HG03280 (cell line): ENCODE data around the gene EED.
"Not testable (repeated sequence)": the region's sequence is repeated elsewhere in the genome, so short reads cannot be mapped to it uniquely, and the experiment has no call there.

Experiments
- ATAC-seq: cut with Tn5 transposase; IDR thresholded peaks from one replicate; pipeline ENCODE4 v1.9.1; 2021; ENCODE audit warnings: mild to moderate bottlenecking, moderate library complexity; ENCODE audit not compliant: unreplicated experiment

The EED gene

GRCh38 chr11:86289508-86290280 lies 45.1 kb downstream of the EED start:
- ATAC-seq, result not testable (repeated sequence)

DNA sequence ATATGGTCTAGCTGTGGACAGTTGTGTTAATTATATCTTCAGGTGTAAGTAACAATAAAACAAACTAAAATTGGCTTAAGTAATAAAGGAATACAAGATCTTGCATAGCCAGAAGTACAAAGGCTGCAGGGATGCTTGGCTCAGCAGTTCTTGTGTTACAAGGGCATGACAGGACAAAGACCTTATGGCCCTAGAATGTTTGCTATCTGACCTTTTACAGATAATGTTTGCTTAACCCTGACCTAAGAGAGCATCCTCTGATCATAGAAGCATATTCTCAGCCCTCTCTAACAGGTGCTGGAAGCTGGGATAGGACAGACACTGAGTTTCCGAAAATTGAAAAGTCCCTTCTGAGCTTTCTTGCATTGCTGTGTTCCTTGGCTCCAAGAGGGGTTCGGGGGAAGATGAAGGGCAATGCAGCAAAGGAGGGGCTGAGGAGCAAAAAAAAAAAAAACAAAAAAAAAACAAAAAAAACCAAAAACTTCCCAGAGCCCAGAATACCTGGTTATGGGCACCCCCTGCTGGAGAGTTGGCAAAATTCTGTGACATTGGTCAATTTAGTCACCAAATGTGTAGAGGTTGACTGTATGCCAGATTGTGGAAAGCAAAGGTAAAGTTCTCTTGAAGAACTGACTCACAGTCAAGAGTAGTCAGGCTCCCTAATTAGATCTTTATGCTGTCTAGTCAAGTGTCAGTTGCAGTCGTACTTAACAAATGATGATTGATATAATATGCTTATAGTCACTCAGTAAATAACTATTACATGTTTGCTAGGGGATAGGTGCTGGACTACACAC lies 47.1 kb downstream of the EED start:
- ATAC-seq, result peak; percentile 25

GRCh38 chr11:86292912-86293616 lies 48.5 kb downstream of the EED start:
- peak; percentile 80 for ATAC-seq

DNA sequence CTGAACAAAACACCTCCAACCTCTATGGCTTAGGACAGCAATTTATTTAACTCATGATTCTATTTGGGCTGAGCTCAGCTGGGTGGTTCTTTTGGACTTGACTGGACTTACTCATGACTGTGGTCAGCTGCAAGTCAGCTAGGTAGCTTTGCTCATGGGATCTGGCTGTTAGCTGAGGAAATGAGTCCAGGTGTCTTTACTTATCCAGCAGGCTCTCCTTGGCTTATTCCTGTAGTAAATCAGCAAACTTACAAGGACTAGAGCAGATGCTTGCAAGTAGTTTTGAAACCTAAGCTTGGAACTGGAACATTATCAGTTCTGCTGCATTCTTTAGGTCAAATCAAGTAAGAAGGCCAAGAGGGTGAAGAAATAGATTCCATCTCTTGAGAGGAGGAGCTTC lies 49.5 kb downstream of the EED start:
- no peak for ATAC-seq

- no peak for ATAC-seq
Observed at GRCh38 chr11:86301742-86302091, 57.2 kb downstream of the EED start.

DNA sequence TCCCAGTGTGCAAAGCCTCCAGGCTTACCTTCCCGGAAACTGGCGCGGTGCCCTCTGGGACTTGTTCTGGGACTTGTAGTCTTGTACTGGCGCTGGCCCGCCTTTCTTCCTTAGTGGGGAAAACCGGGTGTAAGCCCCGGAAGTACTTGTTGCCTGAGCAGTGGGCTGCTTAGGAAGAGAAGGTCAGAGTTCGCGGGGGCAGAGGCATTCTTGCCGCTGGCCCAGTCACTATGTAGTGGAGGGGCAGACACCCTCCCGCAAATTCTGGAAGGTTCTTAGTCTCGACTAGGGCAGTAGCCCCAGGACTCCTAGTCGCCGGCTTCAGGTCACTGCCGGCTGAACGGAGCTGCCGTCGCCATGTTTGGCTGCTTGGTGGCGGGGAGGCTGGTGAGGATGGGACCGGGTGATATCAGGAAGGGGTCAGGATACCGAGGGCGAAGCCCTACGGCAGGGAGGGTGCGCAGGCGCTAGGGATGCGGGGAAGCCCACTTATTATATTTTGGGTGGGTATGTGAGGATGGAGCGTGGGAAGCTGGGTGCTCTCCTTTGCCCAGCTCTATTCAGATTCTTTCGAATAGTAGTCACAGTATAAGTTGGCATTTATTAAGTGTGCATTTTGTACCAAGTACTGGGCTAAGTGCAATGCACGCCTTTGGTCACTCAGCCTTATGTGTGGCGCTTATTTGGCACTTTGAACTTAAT lies 57.7 kb downstream of the EED start, which contains the start of gene HIKESHI:
Gene HIKESHI, plus strand, starts transcription at position 149 of the 702 bp plus-strand sequence. Its CDS starts 209 bp downstream, at position 358.
- peak; percentile 98 for ATAC-seq

GRCh38 chr11:86303257-86303656 lies 58.7 kb downstream of the EED start:
- no peak for ATAC-seq

DNA sequence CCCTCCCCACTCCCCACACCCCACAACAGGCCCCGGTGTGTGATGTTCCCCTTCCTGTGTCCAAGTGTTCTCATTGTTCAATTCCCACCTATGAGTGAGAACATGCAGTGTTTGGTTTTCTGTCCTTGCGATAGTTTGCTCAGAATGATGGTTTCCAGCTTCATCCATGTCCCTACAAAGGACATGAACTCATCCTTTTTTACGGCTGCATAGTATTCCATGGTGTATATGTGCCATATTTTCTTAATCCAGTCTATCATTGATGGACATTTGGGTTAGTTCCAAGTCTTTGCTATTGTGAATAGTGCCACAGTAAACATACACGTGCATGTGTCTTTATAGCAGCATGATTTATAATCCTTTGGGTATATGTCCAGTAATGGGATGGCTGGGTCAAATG lies 64.2 kb downstream of the EED start:
- not testable (repeated sequence) for ATAC-seq

GRCh38 chr11:86313793-86314192 lies 69.2 kb downstream of the EED start:
- no peak for ATAC-seq

DNA sequence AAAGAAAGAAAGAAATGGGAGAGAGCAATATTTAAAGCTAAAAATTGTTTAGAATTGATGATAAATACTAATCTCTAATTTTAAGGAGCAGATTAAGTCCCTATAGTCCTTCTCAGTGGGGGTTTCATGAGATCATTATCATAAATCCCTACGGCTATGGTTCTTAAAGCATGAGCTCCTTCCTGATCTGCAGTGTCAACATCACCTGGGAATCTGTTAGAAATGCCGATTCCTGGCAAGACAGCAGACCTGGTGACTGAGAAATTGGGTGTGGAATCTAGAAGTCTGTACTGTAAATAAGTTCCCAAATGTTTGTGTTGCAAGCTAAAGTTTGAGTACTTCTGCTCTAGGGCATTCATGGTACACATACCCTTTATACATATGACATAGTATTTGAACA lies 70.1 kb downstream of the EED start:
- no peak for ATAC-seq
